GM19397 (cell line): ENCODE measurements around the gene LAMA1.

Experiments
- ATAC-seq: cut with Tn5 transposase; IDR thresholded peaks from one replicate; pipeline ENCODE4 v1.9.1; 2021; ENCODE audit warnings: mild to moderate bottlenecking, moderate library complexity; ENCODE audit not compliant: unreplicated experiment

Gene LAMA1

GRCh38 chr18:6994056-6994770 is 123.4 kb downstream of the LAMA1 start:
- ATAC-seq = no peak

DNA sequence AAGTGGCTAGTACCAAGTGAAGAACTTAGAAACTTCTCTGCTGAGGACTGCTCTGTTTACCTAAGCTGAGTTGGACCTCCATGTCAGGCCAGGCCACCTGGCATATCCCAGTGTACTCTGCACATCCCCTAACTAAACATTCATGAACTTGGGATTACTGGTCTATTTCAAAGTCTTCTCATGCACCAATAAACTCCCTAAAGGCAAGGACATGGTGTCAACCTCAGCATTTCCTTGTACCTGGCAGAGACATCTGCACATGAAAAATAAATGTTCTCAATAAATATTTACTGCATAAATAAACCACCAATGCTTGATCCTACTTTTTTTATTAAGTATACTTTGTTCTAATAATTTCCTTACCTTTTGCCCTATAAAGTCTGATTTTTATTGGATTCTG is 124.8 kb downstream of the LAMA1 start:
- no peak for ATAC-seq

DNA sequence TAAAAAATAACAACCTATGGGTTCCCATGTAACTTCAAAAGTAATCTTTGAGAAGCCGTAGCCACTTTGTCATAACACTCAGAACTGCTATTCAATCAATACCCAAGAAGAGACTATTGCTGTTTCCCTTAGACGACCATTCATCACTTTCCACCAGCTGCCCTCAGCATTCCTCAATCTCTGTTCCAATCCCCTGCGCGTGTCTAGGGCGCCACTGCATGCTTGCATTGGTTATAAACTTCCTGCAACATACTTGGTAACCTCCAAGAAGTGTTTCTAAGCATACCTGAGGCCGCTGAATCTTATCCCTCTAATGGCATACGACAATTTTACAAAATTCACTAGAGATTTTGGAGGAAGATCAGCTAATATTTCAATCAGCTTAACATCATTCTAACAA is 134.2 kb downstream of the LAMA1 start:
- no peak for ATAC-seq

- ATAC-seq = no peak
These were observed 135.2 kb downstream of the LAMA1 start for GRCh38 chr18:6982398-6982797.

GRCh38 chr18:6980363-6980762 is 137.2 kb downstream of the LAMA1 start:
- no peak for ATAC-seq

- ATAC-seq = no peak
These were observed 137.6 kb downstream of the LAMA1 start for GRCh38 chr18:6979954-6980353.

DNA sequence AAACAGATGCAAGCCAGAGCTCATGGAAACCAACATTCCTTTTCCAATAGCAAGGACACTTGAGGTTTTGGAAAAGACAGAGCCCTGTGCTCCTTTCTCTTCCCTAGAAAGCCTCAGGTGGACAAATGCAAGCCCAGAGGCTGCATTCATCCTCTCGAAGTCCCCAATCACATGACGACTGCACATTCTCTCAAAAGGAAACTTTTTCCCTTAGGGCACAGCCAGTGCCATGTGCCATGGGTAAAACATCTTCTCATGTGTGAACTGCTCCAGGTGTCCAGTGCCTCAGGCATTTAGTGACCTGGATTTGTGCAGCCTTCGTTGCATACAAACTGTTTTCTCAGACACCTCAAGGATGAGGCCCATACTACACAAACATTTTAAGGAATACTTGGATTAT is 140.7 kb downstream of the LAMA1 start:
- no peak for ATAC-seq

DNA sequence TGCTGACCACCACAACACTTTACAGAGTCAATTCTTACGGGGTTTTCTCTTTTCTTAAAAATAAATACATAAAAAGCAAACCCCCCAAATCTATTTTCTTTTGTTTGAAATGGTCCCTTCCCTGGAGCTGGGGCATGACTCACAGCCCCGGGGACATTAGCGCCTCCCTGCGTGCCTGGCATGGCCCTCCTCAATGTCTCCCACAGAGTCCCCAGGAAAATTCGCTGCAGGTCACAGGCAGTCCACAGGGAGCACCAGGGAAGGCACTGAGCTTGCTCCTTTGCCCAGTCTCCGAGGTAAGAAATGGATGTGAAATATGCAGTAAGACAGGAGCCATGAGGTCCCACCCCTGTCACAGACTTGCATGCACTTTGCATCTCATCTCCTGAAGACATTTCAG is 142.5 kb downstream of the LAMA1 start:
- no peak for ATAC-seq

DNA sequence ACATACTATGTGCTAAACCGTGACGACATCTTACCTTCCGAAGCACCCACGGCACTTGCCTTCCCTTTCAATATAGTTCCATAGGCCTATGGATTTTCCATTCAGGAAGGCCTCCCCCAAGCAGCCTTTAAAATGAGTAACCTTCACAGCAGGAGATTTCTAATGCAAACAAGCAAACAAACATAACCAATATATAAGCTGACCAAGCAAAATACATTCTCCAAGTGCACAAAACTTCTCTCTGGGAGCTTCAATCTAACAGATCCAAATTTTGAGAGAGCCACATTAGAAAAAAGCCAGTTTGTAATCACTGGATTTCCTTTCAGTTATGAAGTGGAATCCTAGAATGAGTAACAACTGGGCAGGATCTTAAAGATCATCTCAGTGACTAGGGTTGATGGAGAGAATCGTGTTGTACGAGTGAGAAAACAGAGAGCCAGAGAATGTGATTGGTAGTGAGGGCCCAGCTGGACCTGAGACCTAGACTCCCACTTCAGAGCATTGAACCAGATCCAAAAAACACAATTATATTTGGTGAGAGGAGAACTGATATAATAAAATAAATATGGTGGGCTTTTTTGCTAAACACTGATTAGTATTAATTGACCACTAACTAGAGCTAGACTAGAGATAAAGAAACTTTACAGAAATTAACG is 145.6 kb downstream of the LAMA1 start:
- no peak for ATAC-seq

GRCh38 chr18:6963452-6964097 is 154.0 kb downstream of the LAMA1 start:
- no peak for ATAC-seq

GRCh38 chr18:6962571-6963451 is 154.8 kb downstream of the LAMA1 start:
- ATAC-seq = no peak

GRCh38 chr18:6961331-6961730 is 156.3 kb downstream of the LAMA1 start:
- no peak for ATAC-seq

DNA sequence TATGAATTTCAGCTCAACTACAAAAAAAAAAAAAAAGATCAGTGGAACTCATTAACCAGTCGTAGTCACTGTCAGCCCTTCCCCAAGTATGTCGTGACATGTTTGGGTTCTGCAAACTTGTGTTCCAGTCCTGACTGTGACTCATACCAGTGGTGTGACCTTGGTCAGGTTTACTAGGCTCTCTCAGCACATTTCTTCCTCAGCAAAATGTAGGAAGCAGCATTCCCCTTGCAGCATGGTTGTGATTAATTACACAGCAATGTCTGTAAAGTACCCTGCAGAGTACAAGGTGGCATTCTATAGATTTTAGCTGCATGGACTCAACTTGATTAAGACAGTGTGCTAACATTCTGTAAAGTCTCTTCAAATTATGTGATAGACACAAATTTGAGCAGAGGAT is 156.9 kb downstream of the LAMA1 start:
- ATAC-seq = no peak

GRCh38 chr18:6960124-6960523 is 157.5 kb downstream of the LAMA1 start:
- ATAC-seq = no peak

DNA sequence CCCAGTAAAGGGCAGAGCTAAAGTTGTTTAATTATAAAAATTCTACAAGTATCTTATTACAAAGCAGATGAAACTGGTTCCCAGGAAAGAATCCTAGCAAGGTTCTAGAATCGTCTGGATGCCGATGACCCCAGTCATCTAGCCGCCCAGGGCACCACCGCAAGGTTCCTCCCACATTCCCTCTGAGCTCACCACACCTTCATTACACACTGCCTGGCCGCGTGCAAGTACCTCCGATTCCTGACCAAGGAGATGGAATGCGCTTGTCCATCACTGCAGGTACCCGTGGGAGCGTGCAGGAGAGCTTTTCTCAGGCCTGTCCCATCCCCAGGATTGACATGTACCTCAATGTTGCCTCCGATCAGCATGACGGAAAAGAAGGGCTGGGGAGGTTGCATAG is 158.5 kb downstream of the LAMA1 start:
- no peak for ATAC-seq

- ATAC-seq = no peak
These were observed 160.6 kb downstream of the LAMA1 start for GRCh38 chr18:6956999-6957398.

DNA sequence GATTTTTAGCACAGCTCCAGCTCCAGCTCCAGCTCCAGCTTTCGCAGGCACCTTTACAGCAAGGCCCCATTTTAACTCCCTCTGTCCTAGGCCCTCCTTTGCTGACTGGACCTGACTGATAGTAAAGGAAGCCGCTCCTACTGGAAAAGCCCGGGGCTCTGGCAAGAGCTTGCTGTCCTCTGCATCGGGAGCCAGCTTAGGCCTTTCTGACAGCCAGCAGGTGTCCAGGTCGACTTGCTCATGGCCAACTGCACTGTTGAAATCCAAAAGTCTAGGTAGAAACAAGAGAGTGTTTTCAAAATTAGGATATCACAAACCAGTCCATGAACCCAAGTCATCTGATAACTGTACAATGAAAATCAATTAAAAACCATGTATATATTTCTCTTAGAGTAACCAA is 161.1 kb downstream of the LAMA1 start:
- ATAC-seq = no peak

DNA sequence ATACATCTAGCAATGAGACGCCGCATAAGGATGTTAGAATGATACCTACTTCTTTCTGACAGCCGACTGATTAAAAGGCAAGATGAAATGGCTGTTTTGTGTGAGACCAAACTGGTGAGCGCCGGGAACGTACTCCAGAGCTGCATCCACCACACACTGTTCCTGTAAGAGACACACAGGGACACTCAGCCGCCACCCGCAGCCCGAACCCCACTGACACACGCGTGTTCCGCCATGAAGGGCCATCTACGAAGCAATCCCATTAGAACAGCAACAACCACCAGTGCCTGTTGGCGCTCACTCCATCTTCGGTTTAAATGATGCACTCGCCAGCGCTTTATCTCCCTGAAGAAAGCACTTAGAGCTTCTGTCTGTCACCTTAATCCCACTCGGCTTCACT is 162.3 kb downstream of the LAMA1 start:
- no peak for ATAC-seq

GRCh38 chr18:6954501-6954900 is 163.1 kb downstream of the LAMA1 start:
- ATAC-seq = no peak

GRCh38 chr18:6951336-6952090 is 166.1 kb downstream of the LAMA1 start:
- ATAC-seq = no peak

GRCh38 chr18:6950641-6951040 is 167.0 kb downstream of the LAMA1 start:
- no peak for ATAC-seq
